Bronchial epithelial cell (primary cell): ENCODE results near the gene SLC25A27. TPM values are rescaled to one million over a fixed set of nuclear protein-coding genes. Genes with fewer than 3 reads are reported as not detected.

Experiments used
- DNase-seq: peaks from one replicate; pipeline ENCODE4 v3.0.0-alpha.2; 2010; ENCODE audit warnings: low read depth
- FAIRE-seq: peaks from 2 replicates; lab custom pipeline; 2011; peaks lifted over from hg19 to GRCh38; lab: Jason Lieb, UNC
- H3K27me3 ChIP-seq: 2 replicates; pipeline ENCODE4 v1.5.1; 2011; ENCODE audit warnings: low read length; ENCODE audit not compliant: control insufficient read depth, insufficient read depth
- H3K36me3 ChIP-seq: 2 replicates; pipeline ENCODE4 v1.5.1; 2011; ENCODE audit warnings: low read length; ENCODE audit not compliant: control insufficient read depth, insufficient read depth
- H3K4me3 ChIP-seq: 2 replicates; pipeline ENCODE4 v1.5.1; 2011; ENCODE audit warnings: mild to moderate bottlenecking, low read depth, low read length, control low read depth
- CTCF ChIP-seq: IDR thresholded peaks from 2 replicates; pipeline ENCODE4 v1.5.1; 2011; ENCODE audit warnings: mild to moderate bottlenecking, moderate library complexity, low read length, control low read depth, inconsistent platforms; ENCODE audit not compliant: insufficient read depth, severe bottlenecking
- total RNA-seq: library from RNA; depleted of rRNA; stranded (reverse); fragments of >200 nt; gene quantifications from 2 replicates; pipeline ENCODE4 v1.2.1, GENCODE V29; 2014

The SLC25A27 gene
- total RNA-seq, 1 donor from 2014 or later: 5.3 TPM

- H3K36me3 ChIP-seq: no peaks in the 10 kb centered on the region
- H3K27me3 ChIP-seq: no peaks in the 10 kb centered on the region
- DNase-seq (no peak), FAIRE-seq (no peak)
- no peak for TF ChIP-seq CTCF
- no peak overlapping the region for H3K4me3 ChIP-seq
Measured at GRCh38 chr6:46632053-46632452, 20.7 kb upstream of the SLC25A27 start.

- Histone ChIP-seq H3K4me3 (no peak overlapping the region), H3K27me3 (no peaks in the 10 kb centered on the region), H3K36me3 (no peaks in the 10 kb centered on the region)
- TF ChIP-seq CTCF: no peak
- FAIRE-seq: no peak
- DNase-seq: no peak
Measured at GRCh38 chr6:46635462-46635861, 17.3 kb upstream of the SLC25A27 start.

- no peaks in the 10 kb centered on the region for H3K36me3 ChIP-seq
- FAIRE-seq (peak; percentile 92), DNase-seq (peak; percentile 97)
- H3K4me3 ChIP-seq: no peak overlapping the region
- TF ChIP-seq CTCF: no peak
- H3K27me3 ChIP-seq: no peaks in the 10 kb centered on the region
Measured at GRCh38 chr6:46637145-46637544, 15.6 kb upstream of the SLC25A27 start.

GRCh38 chr6:46637933-46638332 is 14.8 kb upstream of the SLC25A27 start:
- TF ChIP-seq CTCF: no peak
- no peaks in the 10 kb centered on the region for H3K27me3 ChIP-seq
- FAIRE-seq (no peak), DNase-seq (no peak)
- H3K36me3 ChIP-seq: no peaks in the 10 kb centered on the region
- H3K4me3 ChIP-seq: no peak overlapping the region

GRCh38 chr6:46638650-46639049 is 14.1 kb upstream of the SLC25A27 start:
- Histone ChIP-seq H3K36me3 (no peaks in the 10 kb centered on the region), H3K27me3 (no peaks in the 10 kb centered on the region), H3K4me3 (no peak overlapping the region)
- FAIRE-seq: no peak
- DNase-seq: peak; percentile 94
- no peak for TF ChIP-seq CTCF

GRCh38 chr6:46642928-46643751 is 9.6 kb upstream of the SLC25A27 start:
- TF ChIP-seq CTCF: no peak
- Histone ChIP-seq H3K27me3 (no peaks in the 10 kb centered on the region), H3K36me3 (no peaks in the 10 kb centered on the region), H3K4me3 (no peak overlapping the region)
- peak; percentile 91 for DNase-seq
- peak; percentile 32 for FAIRE-seq
